HL-60 (cell line): ENCODE results near the gene SP100.
"Not testable (repeated sequence)": the region's sequence is repeated elsewhere in the genome, so short reads cannot be mapped to it uniquely, and the experiment has no call there.

Experiments used
- DNase-seq, 2 experiments: peaks; one replicate each; pipeline ENCODE4 v3.0.0-alpha.2; 2010 to 2020; ENCODE audit warnings: low read depth in 1 of 2, low spot score in 1 of 2
- H3K27ac ChIP-seq: fragments of 250-450 bp; sonication (Bioruptor Pico); replicated peaks from 2 replicates; pipeline ENCODE4 v1.5.1; 2020; ENCODE audit warnings: mild to moderate bottlenecking, moderate library complexity
- H3K27me3 ChIP-seq: fragments of 250-450 bp; sonication (Bioruptor Pico); 2 replicates; pipeline ENCODE4 v1.5.1; 2021; ENCODE audit warnings: mild to moderate bottlenecking, moderate library complexity; ENCODE audit not compliant: insufficient read depth, poor library complexity, severe bottlenecking
- H3K4me3 ChIP-seq: replicated peaks from 2 replicates; pipeline ENCODE4 v1.5.1; 2011; ENCODE audit warnings: mild to moderate bottlenecking, control low read depth, low read length; ENCODE audit not compliant: insufficient read depth
- GABPA ChIP-seq: IDR thresholded peaks from 2 replicates; pipeline ENCODE4 v1.6.1; 2012; ENCODE audit warnings: low read depth
- POLR2AphosphoS5 ChIP-seq: IDR thresholded peaks from 2 replicates; pipeline ENCODE4 v1.6.1; 2012; ENCODE audit warnings: low read depth
- SPI1 ChIP-seq: IDR thresholded peaks from 2 replicates; pipeline ENCODE4 v1.6.1; 2012; ENCODE audit warnings: low read depth, mild to moderate bottlenecking, borderline replicate concordance
- TF ChIP-seq, protein P1 (sequence below): IDR thresholded peaks from one replicate; pipeline ENCODE4 v1.5.1; 2011; ENCODE audit warnings: low read length, control low read depth, inconsistent platforms; ENCODE audit not compliant: insufficient read depth
- TF ChIP-seq, protein P2 (sequence below): IDR thresholded peaks from 2 replicates; pipeline ENCODE4 v1.6.1; 2012; ENCODE audit warnings: low read depth; ENCODE audit not compliant: insufficient replicate concordance

Gene SP100

DNA sequence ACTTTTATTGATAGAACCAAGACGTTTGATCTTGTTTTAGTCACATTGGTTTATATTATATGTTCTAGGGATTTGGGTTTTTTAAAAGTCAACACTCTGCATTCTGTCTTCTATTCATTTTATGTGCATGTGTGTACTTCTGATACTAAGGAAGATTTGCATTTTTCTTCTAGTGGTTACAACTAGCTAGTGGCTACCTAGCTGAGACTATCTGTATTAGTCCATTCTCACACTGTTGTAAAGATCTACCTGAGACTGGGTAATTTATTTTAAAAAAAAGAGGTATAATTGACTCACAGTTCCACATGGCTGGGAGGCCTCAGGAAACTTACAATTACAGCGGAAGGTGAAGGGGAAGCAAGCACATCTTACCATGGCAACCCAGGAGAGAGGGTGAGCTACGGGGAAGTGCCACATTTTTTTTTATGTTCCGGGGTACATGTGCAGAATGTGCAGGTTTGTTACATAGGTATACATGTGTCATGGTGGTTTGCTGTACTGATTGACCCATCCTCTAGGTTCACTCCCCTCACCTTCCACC lies 69.9 kb downstream of the SP100 start:
- no peak overlapping the region for H3K27ac ChIP-seq
- no peak overlapping the region for H3K4me3 ChIP-seq
- no peak for TF ChIP-seq POLR2AphosphoS5
- TF ChIP-seq GABPA = no peak
- TF ChIP-seq, protein P1, sequence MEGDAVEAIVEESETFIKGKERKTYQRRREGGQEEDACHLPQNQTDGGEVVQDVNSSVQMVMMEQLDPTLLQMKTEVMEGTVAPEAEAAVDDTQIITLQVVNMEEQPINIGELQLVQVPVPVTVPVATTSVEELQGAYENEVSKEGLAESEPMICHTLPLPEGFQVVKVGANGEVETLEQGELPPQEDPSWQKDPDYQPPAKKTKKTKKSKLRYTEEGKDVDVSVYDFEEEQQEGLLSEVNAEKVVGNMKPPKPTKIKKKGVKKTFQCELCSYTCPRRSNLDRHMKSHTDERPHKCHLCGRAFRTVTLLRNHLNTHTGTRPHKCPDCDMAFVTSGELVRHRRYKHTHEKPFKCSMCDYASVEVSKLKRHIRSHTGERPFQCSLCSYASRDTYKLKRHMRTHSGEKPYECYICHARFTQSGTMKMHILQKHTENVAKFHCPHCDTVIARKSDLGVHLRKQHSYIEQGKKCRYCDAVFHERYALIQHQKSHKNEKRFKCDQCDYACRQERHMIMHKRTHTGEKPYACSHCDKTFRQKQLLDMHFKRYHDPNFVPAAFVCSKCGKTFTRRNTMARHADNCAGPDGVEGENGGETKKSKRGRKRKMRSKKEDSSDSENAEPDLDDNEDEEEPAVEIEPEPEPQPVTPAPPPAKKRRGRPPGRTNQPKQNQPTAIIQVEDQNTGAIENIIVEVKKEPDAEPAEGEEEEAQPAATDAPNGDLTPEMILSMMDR = no peak
- TF ChIP-seq, protein P2, sequence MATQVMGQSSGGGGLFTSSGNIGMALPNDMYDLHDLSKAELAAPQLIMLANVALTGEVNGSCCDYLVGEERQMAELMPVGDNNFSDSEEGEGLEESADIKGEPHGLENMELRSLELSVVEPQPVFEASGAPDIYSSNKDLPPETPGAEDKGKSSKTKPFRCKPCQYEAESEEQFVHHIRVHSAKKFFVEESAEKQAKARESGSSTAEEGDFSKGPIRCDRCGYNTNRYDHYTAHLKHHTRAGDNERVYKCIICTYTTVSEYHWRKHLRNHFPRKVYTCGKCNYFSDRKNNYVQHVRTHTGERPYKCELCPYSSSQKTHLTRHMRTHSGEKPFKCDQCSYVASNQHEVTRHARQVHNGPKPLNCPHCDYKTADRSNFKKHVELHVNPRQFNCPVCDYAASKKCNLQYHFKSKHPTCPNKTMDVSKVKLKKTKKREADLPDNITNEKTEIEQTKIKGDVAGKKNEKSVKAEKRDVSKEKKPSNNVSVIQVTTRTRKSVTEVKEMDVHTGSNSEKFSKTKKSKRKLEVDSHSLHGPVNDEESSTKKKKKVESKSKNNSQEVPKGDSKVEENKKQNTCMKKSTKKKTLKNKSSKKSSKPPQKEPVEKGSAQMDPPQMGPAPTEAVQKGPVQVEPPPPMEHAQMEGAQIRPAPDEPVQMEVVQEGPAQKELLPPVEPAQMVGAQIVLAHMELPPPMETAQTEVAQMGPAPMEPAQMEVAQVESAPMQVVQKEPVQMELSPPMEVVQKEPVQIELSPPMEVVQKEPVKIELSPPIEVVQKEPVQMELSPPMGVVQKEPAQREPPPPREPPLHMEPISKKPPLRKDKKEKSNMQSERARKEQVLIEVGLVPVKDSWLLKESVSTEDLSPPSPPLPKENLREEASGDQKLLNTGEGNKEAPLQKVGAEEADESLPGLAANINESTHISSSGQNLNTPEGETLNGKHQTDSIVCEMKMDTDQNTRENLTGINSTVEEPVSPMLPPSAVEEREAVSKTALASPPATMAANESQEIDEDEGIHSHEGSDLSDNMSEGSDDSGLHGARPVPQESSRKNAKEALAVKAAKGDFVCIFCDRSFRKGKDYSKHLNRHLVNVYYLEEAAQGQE = no peak
- no peak for TF ChIP-seq SPI1
- DNase-seq = no peak
- no peaks in the 10 kb centered on the region for H3K27me3 ChIP-seq

DNA sequence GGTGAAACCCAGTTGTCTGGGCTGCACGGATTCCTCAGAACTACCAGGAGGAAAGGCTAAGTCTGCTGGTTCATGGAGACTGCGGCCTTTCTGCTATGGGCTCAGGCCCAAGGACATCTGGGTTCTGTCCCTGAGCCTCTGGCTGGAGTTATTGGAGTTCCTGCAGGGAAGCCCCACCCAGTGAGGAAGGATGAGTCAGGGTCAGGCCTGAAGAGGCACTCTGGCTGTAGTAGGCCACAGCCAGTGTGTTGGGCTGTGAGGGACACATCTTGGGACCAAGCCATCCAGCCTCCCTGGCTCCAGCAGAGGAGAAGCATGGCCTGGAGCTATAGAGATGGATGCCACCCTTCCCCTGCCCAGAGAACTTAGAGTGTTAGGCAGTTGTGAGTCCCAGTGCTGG lies 75.2 kb downstream of the SP100 start:
- H3K27ac ChIP-seq, H3K27me3 ChIP-seq, DNase-seq, H3K4me3 ChIP-seq: not testable (repeated sequence)

DNA sequence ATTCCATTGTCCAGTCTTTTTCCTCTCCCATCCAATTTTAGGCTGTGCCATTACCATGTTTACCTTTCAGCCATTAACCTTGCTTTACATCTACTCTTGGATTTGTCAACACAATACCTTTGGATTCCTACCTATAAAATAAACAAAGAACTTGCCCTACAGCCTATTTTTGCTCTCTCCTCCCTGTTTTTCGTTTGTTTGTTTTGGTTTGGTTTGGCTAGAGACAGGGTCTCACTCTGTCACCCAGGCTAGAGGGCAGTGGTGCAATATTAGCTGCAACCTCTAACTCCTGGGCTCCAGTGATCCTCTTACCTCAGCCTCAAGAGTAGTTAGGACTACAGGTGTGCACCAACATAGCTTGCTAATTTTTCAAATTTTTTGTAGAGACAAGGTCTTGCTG lies 76.1 kb downstream of the SP100 start:
- no peaks in the 10 kb centered on the region for H3K27me3 ChIP-seq
- DNase-seq = no peak
- H3K27ac ChIP-seq = no peak overlapping the region
- H3K4me3 ChIP-seq = no peak overlapping the region
- TF ChIP-seq, protein P1 = no peak
- TF ChIP-seq POLR2AphosphoS5 (no peak), SPI1 (no peak), GABPA (no peak)
- TF ChIP-seq, protein P2 = no peak

DNA sequence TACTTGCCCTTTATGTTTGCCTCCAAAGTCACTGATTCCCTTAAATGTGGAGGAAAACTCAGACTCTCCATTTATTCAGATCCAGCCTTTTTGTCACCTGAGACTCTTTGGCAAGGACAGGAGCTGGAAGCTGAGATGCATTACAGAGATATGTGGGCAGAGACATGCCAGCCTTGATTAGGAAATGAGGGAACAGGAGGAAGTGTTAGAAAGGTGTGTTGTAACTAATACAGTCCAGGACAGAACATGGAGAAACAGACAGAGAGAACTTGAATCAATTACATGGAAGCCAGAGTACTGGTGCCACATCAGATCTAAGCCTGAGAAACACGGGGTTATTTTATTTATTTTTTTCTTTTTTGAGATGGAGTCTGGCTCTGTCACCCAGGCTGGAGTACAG lies 79.0 kb downstream of the SP100 start:
- no peak for TF ChIP-seq GABPA
- no peaks in the 10 kb centered on the region for H3K27me3 ChIP-seq
- no peak overlapping the region for H3K27ac ChIP-seq
- DNase-seq = peak; percentile 11 to 30
- no peak overlapping the region for H3K4me3 ChIP-seq

DNA sequence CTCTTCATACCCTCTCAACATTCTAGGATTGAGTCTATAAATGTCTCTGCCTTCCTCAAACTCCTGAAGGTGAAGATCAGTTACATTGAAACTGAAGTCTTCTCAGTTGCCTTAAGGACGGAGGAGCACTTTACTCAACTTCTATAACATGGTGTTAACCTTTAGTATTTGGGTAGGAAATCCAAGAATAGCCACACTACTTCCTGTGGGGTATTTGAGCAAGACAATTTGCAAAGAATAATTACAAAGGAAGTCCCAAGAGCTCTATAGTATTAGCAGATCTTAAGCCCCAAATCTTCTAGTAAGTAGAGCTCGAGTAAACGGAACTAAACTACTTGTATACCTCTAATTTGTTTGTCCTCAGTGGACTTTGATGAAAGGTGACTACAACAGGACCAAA lies 80.9 kb downstream of the SP100 start:
- TF ChIP-seq POLR2AphosphoS5 (no peak), SPI1 (no peak), GABPA (no peak)
- TF ChIP-seq, protein P1 = no peak
- TF ChIP-seq, protein P2 = no peak
- no peak for DNase-seq
- no peaks in the 10 kb centered on the region for H3K27me3 ChIP-seq
- H3K27ac ChIP-seq = peak overlapping the region; percentile 11
- H3K4me3 ChIP-seq = no peak overlapping the region
